G401 (cell line): ENCODE measurements around the gene HECTD1. TPM values are rescaled to one million over a fixed set of nuclear protein-coding genes. Genes with fewer than 3 reads are reported as not detected.
"Not testable (repeated sequence)": the region's sequence is repeated elsewhere in the genome, so short reads cannot be mapped to it uniquely, and the experiment has no call there.

Experiments used
- DNase-seq: peaks from one replicate; pipeline ENCODE4 v3.0.0-alpha.2; 2015; ENCODE audit warnings: low spot score
- in situ Hi-C: cut with HindIII; loops from 2 replicates; pipeline ENCODE4 v1.10.0; 2016; ENCODE audit warnings: low sequenced_read_pairs, mixed read lengths
- total RNA-seq: library from RNA; depleted of rRNA; stranded (reverse); fragments of >200 nt; shearing (Covaris generic); gene quantifications from 2 replicates; pipeline ENCODE4 v1.2.3, GENCODE V29; 2014

HECTD1 gene
- total RNA-seq, 1 experiment from 2014 or later: 77.8 TPM

- in situ Hi-C loops: no loop called here
Measured at GRCh38 chr14:31229638-31230572, 22.3 kb upstream of the HECTD1 start.

GRCh38 chr14:31229009-31229408 lies 21.4 kb upstream of the HECTD1 start:
- no peak for DNase-seq
- in situ Hi-C loops: no loop called here

More at GRCh38 chr14:31229638-31230572, 22.3 kb upstream of the HECTD1 start:
- DNase-seq: no peak

- DNase-seq: no peak
- in situ Hi-C loops: no loop called here
Measured at GRCh38 chr14:31228533-31228932, 20.9 kb upstream of the HECTD1 start.

GRCh38 chr14:31224808-31225207 lies 17.2 kb upstream of the HECTD1 start:
- no peak for DNase-seq
- in situ Hi-C loops: no loop called here

GRCh38 chr14:31223331-31223730 lies 15.7 kb upstream of the HECTD1 start:
- DNase-seq: no peak
- in situ Hi-C loops: no loop called here

- DNase-seq: no peak
- in situ Hi-C loops: no loop called here
Measured at GRCh38 chr14:31222834-31223233, 15.2 kb upstream of the HECTD1 start.

GRCh38 chr14:31221266-31221665 lies 13.7 kb upstream of the HECTD1 start:
- in situ Hi-C loops: no loop called here

DNA sequence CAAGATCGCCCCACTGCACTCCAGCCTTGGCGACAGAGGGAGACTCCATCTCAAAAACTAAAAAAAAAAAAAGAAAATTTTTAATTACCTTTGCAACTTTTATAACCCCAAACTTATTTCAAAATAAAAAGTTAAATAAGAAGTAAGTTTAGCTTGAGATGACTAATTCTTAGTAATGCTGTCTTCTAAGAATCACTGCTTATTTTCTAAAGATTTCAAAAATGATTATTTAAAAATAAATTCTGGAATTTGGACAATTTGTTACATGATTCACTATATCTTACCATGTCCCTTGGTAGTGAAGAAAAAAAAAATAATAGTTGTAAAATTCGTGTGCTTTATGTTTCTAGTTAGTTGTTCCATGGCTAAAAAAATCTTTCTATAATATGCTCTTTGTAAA lies 11.6 kb upstream of the HECTD1 start:
- in situ Hi-C loops: no loop called here
- no peak for DNase-seq

More at GRCh38 chr14:31221266-31221665, 13.7 kb upstream of the HECTD1 start:
- DNase-seq: no peak

DNA sequence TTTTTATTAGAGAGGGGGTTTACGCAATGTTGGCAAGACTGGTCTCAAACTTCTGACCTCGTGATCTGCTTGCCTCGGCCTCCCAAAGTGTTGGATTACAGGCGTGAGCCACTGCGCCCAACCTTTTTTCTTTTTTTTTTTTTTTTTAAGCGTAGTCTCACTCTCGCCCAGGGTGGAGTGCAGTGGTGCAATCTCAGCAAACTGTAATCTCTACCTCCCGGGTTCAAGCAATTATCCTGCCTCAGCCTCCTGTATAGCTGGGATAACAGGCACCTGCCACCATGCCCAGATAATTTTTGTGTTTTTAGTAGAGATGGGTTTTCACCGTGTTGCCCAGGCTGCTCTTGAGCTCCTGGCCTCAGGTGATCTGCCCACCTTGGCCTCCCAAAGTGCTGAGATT lies 8.8 kb upstream of the HECTD1 start:
- no peak for DNase-seq
- in situ Hi-C loops: no loop called here

DNA sequence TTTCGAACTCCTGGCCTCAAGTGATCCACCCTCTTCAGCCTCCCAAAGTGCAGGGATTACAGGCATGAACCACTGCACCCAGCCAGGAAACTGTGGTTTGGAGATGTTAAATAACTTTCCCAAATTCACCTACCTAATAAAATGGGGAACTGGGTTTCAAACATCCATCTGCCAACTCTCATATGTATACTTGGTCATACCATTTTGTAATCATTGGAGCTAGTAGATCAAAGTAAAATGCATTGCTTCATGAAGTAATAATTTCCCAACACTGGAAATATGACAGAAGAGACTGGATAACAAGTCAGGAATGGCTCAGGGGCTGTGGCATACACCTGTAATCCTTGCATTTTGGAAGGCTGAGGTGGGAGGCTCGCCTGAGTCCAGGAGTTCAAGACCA lies 5.3 kb upstream of the HECTD1 start:
- no peak for DNase-seq
- in situ Hi-C loops: no loop called here

DNA sequence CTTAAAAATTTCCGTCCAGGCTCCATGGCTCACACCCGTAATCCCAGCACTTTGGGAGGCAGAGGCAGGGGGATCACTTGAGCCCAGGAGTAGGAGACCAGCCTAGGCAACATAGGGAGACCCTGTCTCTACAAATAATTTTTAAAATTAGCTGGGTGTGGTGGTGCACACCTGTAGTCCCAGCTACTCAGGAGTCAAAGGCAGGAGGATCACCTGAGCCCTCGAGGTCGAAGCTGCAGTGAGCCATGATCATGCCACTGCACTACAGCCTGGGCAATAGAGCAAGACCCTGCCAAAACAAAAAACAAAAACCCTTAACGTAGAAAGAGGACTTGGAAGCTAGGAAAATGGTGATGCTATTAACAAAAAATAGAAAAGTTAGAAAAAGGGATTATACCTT lies 2.0 kb upstream of the HECTD1 start:
- in situ Hi-C loops: no loop called here
- no peak for DNase-seq

GRCh38 chr14:31208546-31209424 lies 1.2 kb upstream of the HECTD1 start:
- DNase-seq: no peak
- in situ Hi-C loops: no loop called here

DNA sequence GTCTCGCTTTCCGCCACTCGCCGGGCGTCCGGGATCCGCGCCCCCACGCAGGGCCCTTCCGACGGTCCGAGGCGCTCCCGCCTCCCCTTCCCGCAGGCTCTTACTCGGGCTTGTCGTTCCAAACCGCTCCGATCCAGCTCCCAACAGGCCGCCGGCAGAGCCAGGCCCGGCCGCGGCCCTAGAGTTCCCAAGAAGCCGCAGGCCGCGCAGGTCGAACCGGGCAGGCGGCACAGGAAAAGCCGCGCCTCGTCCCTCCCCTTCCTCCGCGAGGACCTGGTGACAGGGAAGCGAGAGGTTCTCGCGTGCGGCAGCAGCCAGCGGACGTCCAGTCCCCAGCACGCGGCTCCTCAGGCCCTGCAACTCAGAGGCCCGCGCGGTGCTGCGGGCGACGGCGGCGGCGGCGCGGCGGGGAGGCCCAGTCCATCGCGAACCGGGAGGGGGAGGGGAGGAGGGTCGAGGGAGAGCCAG lies 272 bp downstream of the HECTD1 start:
- in situ Hi-C loops: no loop called here
- no peak for DNase-seq

- DNase-seq: peak; percentile 33
- in situ Hi-C loops: no loop called here
Measured at GRCh38 chr14:31206536-31207286, 882 bp downstream of the HECTD1 start.

DNA sequence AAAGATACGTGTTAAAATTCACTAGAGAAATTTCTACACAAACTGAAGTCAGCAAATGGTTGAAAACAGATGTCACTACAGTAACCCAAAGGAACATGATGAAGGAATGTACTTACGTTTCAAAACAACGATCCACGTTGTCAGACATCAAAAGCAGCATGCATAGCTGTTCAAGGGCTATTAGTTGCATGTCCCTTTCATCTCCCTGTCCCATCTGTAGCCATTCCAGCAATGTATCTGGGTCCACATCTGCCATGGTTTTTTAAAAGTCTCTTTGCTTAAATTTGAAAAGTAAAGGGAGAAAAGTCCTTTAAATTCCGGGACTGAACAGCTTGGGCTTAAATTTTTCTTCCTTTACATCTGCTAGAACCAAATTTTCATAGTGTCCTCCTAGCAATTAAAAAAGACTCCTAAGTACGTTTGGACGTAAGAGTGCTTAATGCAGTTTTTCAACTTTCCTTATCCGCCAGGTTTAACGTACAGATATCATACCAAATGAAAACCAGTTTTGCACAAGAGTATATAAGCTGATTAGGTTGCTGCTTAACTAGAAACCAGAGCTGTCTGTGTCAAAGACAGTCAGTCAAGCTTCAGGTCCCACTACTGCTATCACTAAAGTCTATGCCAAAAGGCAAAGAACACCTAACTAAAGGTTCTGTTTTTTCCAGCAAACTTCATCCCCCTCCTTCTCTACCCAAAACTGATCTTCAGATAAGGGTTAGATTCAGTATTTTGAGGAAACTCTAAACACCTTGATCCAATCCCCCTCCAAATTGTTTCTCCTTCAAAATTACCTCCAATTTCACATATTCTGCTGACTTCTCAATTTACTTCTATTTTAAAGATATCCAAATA lies 1.7 kb downstream of the HECTD1 start:
- in situ Hi-C loops: no loop called here
- peak; percentile 34 for DNase-seq

- no peak for DNase-seq
- in situ Hi-C loops: no loop called here
Measured at GRCh38 chr14:31204593-31205534, 2.7 kb downstream of the HECTD1 start.

DNA sequence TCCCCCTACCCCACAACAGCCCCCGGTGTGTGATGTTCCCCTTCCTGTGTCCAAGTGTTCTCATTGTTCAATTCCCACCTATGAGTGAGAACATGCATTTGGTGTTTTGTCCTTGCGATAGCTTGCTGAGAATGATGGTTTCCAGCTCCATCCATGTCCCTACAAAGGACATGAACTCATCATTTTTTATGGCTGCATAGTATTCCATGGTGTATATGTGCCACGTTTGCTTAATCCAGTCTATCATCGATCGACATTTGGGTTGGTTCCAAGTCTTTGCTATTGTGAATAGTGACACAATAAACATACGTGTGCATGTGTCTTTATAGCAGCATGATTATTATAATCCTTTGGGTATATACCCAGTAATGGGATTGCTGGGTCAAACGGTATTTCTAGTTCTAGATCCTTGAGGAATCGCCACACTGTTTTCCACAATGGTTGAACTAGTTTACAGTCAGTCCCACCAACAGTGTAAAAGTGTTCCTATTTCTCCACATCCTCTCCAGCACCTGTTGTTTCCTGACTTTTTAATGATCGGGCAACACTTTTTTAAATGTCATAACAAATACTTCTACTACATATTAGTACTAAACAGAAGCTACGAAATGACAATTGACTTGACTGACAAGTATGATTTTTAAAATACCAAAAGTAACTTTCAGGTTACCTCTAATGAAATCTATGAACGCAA lies 3.5 kb downstream of the HECTD1 start:
- DNase-seq, in situ Hi-C loops: not testable (repeated sequence)
